DND-41 (cell line): ENCODE measurements around the gene ARHGAP25.

Experiments used
- ATAC-seq: fragments of 200-7000 bp; cut with Tn5 transposase; 3 replicates; pipeline ENCODE4 v1.9.1; 2021; ENCODE audit warnings: low read depth; ENCODE audit not compliant: insufficient read depth
- DNase-seq: peaks from one replicate; pipeline ENCODE4 v3.0.0-alpha.2; 2020
- H2AFZ ChIP-seq: 2 replicates; pipeline ENCODE4 v1.6.0; 2012; ENCODE audit warnings: low read depth, low read length
- H3K27ac ChIP-seq: 2 replicates; pipeline ENCODE4 v1.5.1; 2012; ENCODE audit warnings: low read length, inconsistent platforms
- H3K27me3 ChIP-seq: fragments of 200-600 bp; sonication (generic); 2 replicates; pipeline ENCODE4 v1.6.0; 2012; ENCODE audit warnings: low read length, mild to moderate bottlenecking, inconsistent platforms; ENCODE audit not compliant: insufficient read depth, poor library complexity
- H3K36me3 ChIP-seq: 2 replicates; pipeline ENCODE4 v1.5.1; 2012; ENCODE audit warnings: low read length, inconsistent platforms; ENCODE audit not compliant: insufficient read depth
- H3K4me1 ChIP-seq: 2 replicates; pipeline ENCODE4 v1.5.1; 2012; ENCODE audit warnings: mild to moderate bottlenecking, low read length; ENCODE audit not compliant: insufficient read depth
- H3K4me2 ChIP-seq: 2 replicates; pipeline ENCODE4 v1.6.0; 2012; ENCODE audit warnings: mild to moderate bottlenecking, moderate library complexity, low read length, inconsistent platforms; ENCODE audit not compliant: insufficient read depth
- H3K4me3 ChIP-seq, 2 experiments: fragments of 200-600 bp in 1 of 2; shearing (Covaris generic) in 1 of 2; 2 replicates each; pipeline ENCODE4 v1.5.1; 2012 to 2016; ENCODE audit warnings: inconsistent platforms in 2 of 2, low read length in 2 of 2, mild to moderate bottlenecking in 2 of 2, low read depth in 1 of 2, moderate library complexity in 1 of 2
- H3K79me2 ChIP-seq: 2 replicates; pipeline ENCODE4 v1.6.0; 2012; ENCODE audit warnings: low read length, inconsistent platforms; ENCODE audit not compliant: insufficient read depth
- H3K9ac ChIP-seq: 2 replicates; pipeline ENCODE4 v1.6.0; 2012; ENCODE audit warnings: low read depth, mild to moderate bottlenecking, inconsistent platforms, low read length, moderate library complexity
- H3K9me3 ChIP-seq: 2 replicates; pipeline ENCODE4 v1.5.1; 2012; ENCODE audit warnings: low read length, moderate library complexity, mild to moderate bottlenecking, inconsistent platforms; ENCODE audit not compliant: insufficient read depth, severe bottlenecking
- H4K20me1 ChIP-seq: 2 replicates; pipeline ENCODE4 v1.6.0; 2012; ENCODE audit warnings: low read length; ENCODE audit not compliant: insufficient read depth
- CTCF ChIP-seq: IDR thresholded peaks from 2 replicates; pipeline ENCODE4 v1.5.1; 2012; ENCODE audit warnings: borderline replicate concordance, low read length, moderate library complexity, mild to moderate bottlenecking; ENCODE audit not compliant: poor library complexity, severe bottlenecking; ENCODE audit errors: extremely low read depth
- EZH2 ChIP-seq: IDR thresholded peaks from 3 replicates; pipeline ENCODE4 v1.6.1; 2012; ENCODE audit warnings: borderline replicate concordance, low read depth, mild to moderate bottlenecking, moderate library complexity, low read length, inconsistent platforms; ENCODE audit not compliant: severe bottlenecking

The ARHGAP25 gene

GRCh38 chr2:68837164-68837860, 102.7 kb downstream of the ARHGAP25 start:
- ATAC-seq (no peak), DNase-seq (no peak)
- Histone ChIP-seq H2AFZ (no peak overlapping the region), H3K4me1 (peaks cover 26% of the 10 kb centered on the region), H3K9me3 (peaks cover 5% of the 10 kb centered on the region), H3K27me3 (no peaks in the 10 kb centered on the region), H3K4me3 (no peak overlapping the region), H3K79me2 (no peaks in the 10 kb centered on the region), H3K27ac (peak overlapping the region; percentile 23; the same call in 1 of the 2 replicates), H3K4me2 (no peak overlapping the region), H3K9ac (no peak overlapping the region), H3K36me3 (no peaks in the 10 kb centered on the region), H4K20me1 (no peaks in the 10 kb centered on the region)
- TF ChIP-seq EZH2 (no peak), CTCF (no peak)

- H3K4me3 ChIP-seq = no peak overlapping the region
- ATAC-seq = no peak
- no peaks in the 10 kb centered on the region for H3K36me3 ChIP-seq
- H3K79me2 ChIP-seq = no peaks in the 10 kb centered on the region
- no peaks in the 10 kb centered on the region for H3K27me3 ChIP-seq
- 0 out of 2 replicates have a peak overlapping the region, but pooled peaks have one; percentile 6 for H3K27ac ChIP-seq
- H4K20me1 ChIP-seq = no peaks in the 10 kb centered on the region
- H2AFZ ChIP-seq = no peak overlapping the region
- peaks cover 20% of the 10 kb centered on the region for H3K4me1 ChIP-seq
- H3K9me3 ChIP-seq = peaks cover 5% of the 10 kb centered on the region
- no peak for DNase-seq
- no peak overlapping the region for H3K4me2 ChIP-seq
- TF ChIP-seq CTCF (no peak), EZH2 (no peak)
- H3K9ac ChIP-seq = no peak overlapping the region
Observed at GRCh38 chr2:68837861-68838341, 103.3 kb downstream of the ARHGAP25 start.

- Histone ChIP-seq H3K36me3 (no peaks in the 10 kb centered on the region), H3K9ac (no peak overlapping the region), H2AFZ (no peak overlapping the region), H3K79me2 (no peaks in the 10 kb centered on the region), H3K4me1 (peaks cover 18% of the 10 kb centered on the region; the same call in 1 of the 2 replicates), H3K4me2 (no peak overlapping the region), H3K4me3 (no peak overlapping the region), H4K20me1 (no peaks in the 10 kb centered on the region), H3K27ac (peak overlapping the region; percentile 28), H3K9me3 (peaks cover 5% of the 10 kb centered on the region), H3K27me3 (no peaks in the 10 kb centered on the region)
- ATAC-seq = no peak
- no peak for DNase-seq
- TF ChIP-seq CTCF = no peak
Observed at GRCh38 chr2:68838641-68839040, 104.0 kb downstream of the ARHGAP25 start.
